GM19463 (cell line): Measurements from ENCODE around the gene SLC25A30.
"Not testable (repeated sequence)": the region's sequence is repeated elsewhere in the genome, so short reads cannot be mapped to it uniquely, and the experiment has no call there.

Experiments used
- ATAC-seq: cut with Tn5 transposase; IDR thresholded peaks from one replicate; pipeline ENCODE4 v1.9.1; 2021; ENCODE audit warnings: mild to moderate bottlenecking, moderate library complexity; ENCODE audit not compliant: unreplicated experiment

SLC25A30 gene

GRCh38 chr13:45393941-45394570 is 24.1 kb downstream of the SLC25A30 start:
- no peak for ATAC-seq

GRCh38 chr13:45392811-45393210 is 25.4 kb downstream of the SLC25A30 start:
- ATAC-seq, result no peak

GRCh38 chr13:45391926-45392325 is 26.2 kb downstream of the SLC25A30 start:
- no peak for ATAC-seq

- not testable (repeated sequence) for ATAC-seq
Measured at GRCh38 chr13:45391128-45391527, 27.0 kb downstream of the SLC25A30 start.

- not testable (repeated sequence) for ATAC-seq
Measured at GRCh38 chr13:45390348-45390747, 27.8 kb downstream of the SLC25A30 start.

- no peak for ATAC-seq
Measured at GRCh38 chr13:45388664-45389063, 29.5 kb downstream of the SLC25A30 start.

GRCh38 chr13:45386892-45387575 is 31.1 kb downstream of the SLC25A30 start:
- ATAC-seq, result not testable (repeated sequence)

GRCh38 chr13:45385907-45386553 is 32.1 kb downstream of the SLC25A30 start:
- ATAC-seq, result no peak

GRCh38 chr13:45385320-45385719 is 32.9 kb downstream of the SLC25A30 start:
- ATAC-seq, result no peak

- no peak for ATAC-seq
Measured at GRCh38 chr13:45384474-45385174, 33.5 kb downstream of the SLC25A30 start.

GRCh38 chr13:45382739-45383138 is 35.4 kb downstream of the SLC25A30 start:
- not testable (repeated sequence) for ATAC-seq

- no peak for ATAC-seq
Measured at GRCh38 chr13:45381196-45381595, 37.0 kb downstream of the SLC25A30 start.

GRCh38 chr13:45380708-45381107 is 37.5 kb downstream of the SLC25A30 start:
- not testable (repeated sequence) for ATAC-seq

GRCh38 chr13:45379516-45379915 is 38.7 kb downstream of the SLC25A30 start:
- not testable (repeated sequence) for ATAC-seq

- not testable (repeated sequence) for ATAC-seq
Measured at GRCh38 chr13:45378786-45379185, 39.4 kb downstream of the SLC25A30 start.

- ATAC-seq, result not testable (repeated sequence)
Measured at GRCh38 chr13:45377314-45377713, 40.9 kb downstream of the SLC25A30 start.

- ATAC-seq, result not testable (repeated sequence)
Measured at GRCh38 chr13:45376651-45377050, 41.5 kb downstream of the SLC25A30 start.

- no peak for ATAC-seq
Measured at GRCh38 chr13:45374917-45375316, 43.3 kb downstream of the SLC25A30 start.

- no peak for ATAC-seq
Measured at GRCh38 chr13:45373162-45373547, 45.0 kb downstream of the SLC25A30 start.

GRCh38 chr13:45372189-45373161 is 45.7 kb downstream of the SLC25A30 start:
- ATAC-seq, result no peak
